Measurements from ENCODE around the gene ITGA1.

DNA sequence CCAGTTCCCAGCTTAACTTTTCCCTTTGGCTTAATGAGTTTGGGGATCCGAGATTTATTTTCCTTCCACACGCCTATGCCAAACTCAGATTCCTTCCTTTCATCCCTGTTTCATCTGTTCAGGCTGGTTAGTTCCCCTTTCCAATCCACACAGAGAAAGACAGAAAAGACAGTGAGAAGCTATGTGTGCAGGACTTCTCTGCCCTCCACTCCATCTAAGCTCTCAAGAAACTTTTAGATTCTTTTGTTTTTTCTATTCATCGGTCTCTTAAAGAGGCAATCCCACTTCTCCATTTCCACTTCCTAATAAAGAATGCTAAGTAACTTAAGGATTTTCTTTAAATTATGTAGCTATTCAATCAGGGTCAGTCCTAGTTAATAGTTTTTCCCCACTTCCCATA, 11.2 kb downstream of the ITGA1 start:
- TF ChIP-seq, protein P1, sequence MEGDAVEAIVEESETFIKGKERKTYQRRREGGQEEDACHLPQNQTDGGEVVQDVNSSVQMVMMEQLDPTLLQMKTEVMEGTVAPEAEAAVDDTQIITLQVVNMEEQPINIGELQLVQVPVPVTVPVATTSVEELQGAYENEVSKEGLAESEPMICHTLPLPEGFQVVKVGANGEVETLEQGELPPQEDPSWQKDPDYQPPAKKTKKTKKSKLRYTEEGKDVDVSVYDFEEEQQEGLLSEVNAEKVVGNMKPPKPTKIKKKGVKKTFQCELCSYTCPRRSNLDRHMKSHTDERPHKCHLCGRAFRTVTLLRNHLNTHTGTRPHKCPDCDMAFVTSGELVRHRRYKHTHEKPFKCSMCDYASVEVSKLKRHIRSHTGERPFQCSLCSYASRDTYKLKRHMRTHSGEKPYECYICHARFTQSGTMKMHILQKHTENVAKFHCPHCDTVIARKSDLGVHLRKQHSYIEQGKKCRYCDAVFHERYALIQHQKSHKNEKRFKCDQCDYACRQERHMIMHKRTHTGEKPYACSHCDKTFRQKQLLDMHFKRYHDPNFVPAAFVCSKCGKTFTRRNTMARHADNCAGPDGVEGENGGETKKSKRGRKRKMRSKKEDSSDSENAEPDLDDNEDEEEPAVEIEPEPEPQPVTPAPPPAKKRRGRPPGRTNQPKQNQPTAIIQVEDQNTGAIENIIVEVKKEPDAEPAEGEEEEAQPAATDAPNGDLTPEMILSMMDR (optimal IDR thresholded peaks at IDR 0.05 in 1 of 3, IDR thresholded peaks at IDR 0.05 in 1 of 3, conservative IDR thresholded peaks at IDR 0.05 in 1 of 3; ENCODE audit: extremely low read depth in 1 of 3, insufficient read depth in 2 of 3, low read length in 3 of 3) = no peak
- no peak for TF ChIP-seq EZH2 (IDR thresholded peaks at IDR 0.05; ENCODE audit: low read length)
